Measurements from ENCODE around the gene TMTC3.

TMTC3 gene

GRCh38 chr12:88228720-88229119, 86.6 kb downstream of the TMTC3 start:
- DNase-seq, result no peak

GRCh38 chr12:88230271-88230670, 88.2 kb downstream of the TMTC3 start:
- no peak for DNase-seq

- DNase-seq, result no peak
Measured at GRCh38 chr12:88235183-88235833, 93.2 kb downstream of the TMTC3 start.

- no peak for DNase-seq
Measured at GRCh38 chr12:88237954-88238353, 95.8 kb downstream of the TMTC3 start.

DNA sequence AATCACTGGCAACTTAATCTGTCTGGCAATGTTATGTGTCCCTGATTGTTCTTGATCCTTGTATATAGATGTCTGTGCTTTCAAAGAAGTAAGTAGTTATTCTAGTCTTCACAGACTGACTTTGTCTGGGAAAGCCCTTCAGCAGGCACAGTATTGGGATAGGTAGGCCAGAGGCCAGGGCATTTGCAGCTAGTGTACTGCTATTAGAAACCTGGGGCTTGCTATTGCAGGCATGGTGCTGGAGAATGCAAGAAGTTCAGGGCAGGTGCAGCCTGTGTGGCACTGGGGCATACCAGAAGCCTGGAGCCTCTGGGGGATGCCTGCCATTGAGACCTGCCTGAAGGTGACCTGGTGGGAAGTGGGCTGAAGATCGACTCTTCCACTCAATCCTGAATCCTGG, 96.3 kb downstream of the TMTC3 start:
- no peak for DNase-seq

DNA sequence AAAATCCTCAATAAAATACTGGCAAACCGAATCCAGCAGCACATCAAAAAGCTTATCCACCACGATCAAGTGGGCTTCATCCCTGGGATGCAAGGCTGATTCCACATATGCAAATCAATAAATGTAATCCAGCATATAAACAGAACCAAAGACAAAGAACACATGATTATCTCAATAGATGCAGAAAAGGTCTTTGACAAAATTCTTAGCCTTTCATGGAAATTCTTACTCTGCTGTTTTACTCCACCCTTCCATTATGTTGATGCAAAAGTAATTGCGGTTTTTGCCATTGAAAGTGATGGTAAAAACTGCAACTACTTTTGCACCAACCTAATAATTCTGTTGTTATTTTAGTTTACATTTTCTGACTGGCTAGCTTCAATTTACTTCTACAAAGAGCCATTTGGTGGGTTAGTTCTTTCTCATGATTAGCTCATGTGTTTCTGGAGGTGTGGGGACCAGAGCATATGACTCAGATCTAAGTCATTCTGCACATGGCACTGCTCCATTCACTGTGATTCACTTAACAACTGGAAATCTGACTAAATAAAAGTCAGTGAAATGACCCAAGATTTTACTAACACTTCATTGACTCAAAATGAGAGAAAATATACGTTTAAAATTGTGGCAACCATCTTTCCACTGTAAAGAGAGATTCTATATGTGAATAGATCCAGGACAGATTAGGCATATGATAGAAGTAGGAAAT, 99.9 kb downstream of the TMTC3 start:
- DNase-seq, result no peak

GRCh38 chr12:88242571-88242925, 100.4 kb downstream of the TMTC3 start:
- no peak for DNase-seq

DNA sequence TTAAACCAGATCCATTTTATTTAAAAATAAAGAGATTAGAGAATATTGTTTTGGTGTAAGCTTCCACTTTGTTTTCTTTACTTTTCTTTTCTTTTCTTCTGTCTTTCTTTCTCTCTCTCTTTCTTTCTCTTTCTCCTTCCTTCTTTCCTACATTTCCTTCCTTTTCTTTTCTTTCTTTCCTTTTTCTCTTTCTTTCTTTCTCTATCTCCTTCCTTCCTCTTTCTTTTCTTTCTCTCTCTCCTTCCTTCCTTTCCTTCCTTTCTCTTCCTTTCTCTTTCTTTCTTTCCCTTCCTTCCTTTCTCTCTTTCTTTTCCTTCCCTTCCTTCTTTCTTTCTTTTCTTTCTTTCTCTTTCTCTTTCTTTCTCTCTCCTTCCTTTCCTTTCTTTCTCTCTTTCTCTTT, 100.8 kb downstream of the TMTC3 start:
- no peak for DNase-seq

DNA sequence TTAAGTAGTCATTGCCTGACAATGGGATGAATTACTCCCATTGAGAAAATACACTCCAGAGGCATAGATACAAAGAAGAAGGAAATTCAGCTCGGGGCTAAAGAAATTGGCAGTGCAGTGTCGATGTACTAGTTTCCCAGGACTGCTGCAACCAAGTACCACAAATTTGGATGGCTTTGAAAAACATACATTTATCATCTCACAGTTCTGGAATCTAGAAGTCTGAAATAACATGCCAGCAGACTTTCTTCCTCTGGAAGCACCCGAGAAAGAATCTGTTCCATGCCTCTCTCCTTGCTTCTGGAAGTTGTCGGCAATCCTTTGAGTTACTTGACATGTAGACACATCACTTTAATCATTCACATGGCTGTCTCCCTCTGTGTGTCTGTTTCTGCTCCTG, 101.9 kb downstream of the TMTC3 start:
- DNase-seq, result no peak

DNA sequence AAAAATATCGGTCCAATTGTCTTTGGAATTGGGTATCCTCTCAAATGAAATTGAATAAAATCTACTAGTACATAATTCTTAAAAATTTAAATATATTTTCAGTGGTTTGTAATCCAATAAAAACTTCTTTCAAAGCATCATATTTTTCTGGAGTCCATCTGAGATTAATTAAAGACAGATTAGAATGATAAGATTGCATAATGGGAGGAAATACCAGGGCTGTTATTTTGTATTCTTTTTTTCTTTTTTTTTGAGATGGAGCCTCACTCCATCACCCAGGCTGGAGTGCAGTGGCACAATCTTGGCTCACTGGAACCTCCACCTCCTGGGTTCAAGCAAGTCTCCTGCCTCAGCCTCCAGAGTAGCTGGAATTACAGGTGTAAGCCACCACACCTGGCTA, 103.8 kb downstream of the TMTC3 start:
- DNase-seq, result no peak

- DNase-seq, result no peak
Measured at GRCh38 chr12:88247241-88247643, 105.1 kb downstream of the TMTC3 start.

GRCh38 chr12:88248606-88249005, 106.5 kb downstream of the TMTC3 start:
- DNase-seq, result no peak
